PC-9 (cell line): ENCODE data around the gene CSF1R. TPM values are rescaled to one million over a fixed set of nuclear protein-coding genes. Genes with fewer than 3 reads are reported as not detected.

Experiments
- BruUV-seq: library from RNA; stranded (reverse); fragments of 400-500 nt; replicated peaks from 2 replicates; lab custom pipeline; 2021; lab: Mats Ljungman, UMichigan
- CTCF ChIA-PET: fragments of 300-600 bp; sonication (Branson Sonifier 250); formaldehyde crosslinking; loops from one replicate; lab custom pipeline; 2022; ENCODE audit warnings: antibody characterized with exemption; lab: Charles Lee
- POLR2A ChIA-PET: fragments of 300-600 bp; sonication (Branson Sonifier 250); formaldehyde crosslinking; loops from one replicate; lab custom pipeline; 2022; ENCODE audit warnings: antibody characterized with exemption; ENCODE audit not compliant: unreplicated experiment; lab: Charles Lee
- DNase-seq, 2 experiments: peaks; one replicate each; pipeline versions ENCODE4 v3.0.0 to v3.0.0-alpha.2; 2015 to 2022; ENCODE audit warnings: mixed read lengths in 1 of 2
- H2AFZ ChIP-seq: fragments of 200-600 bp; sonication (generic); 2 replicates; pipeline ENCODE4 v1.8.1; 2017; ENCODE audit warnings: antibody characterized with exemption
- H3F3A ChIP-seq: fragments of 200-600 bp; sonication (generic); 2 replicates; pipeline ENCODE4 v1.8.1; 2017; ENCODE audit warnings: antibody characterized with exemption, mild to moderate bottlenecking, low read depth; ENCODE audit not compliant: insufficient read depth
- H3K27ac ChIP-seq: fragments of 200-600 bp; sonication (generic); 2 replicates; pipeline ENCODE4 v1.6.1; 2016; ENCODE audit warnings: mixed run types
- H3K27me3 ChIP-seq: fragments of 200-600 bp; sonication (generic); 2 replicates; pipeline ENCODE4 v1.6.1; 2016; ENCODE audit warnings: low read depth, mixed run types; ENCODE audit not compliant: insufficient read depth
- H3K36me3 ChIP-seq: fragments of 200-600 bp; sonication (generic); 2 replicates; pipeline ENCODE4 v1.6.1; 2016; ENCODE audit warnings: low read depth, mixed run types
- H3K4me1 ChIP-seq: fragments of 200-600 bp; sonication (generic); replicated peaks from 2 replicates; pipeline ENCODE4 v1.6.1; 2016; ENCODE audit warnings: mixed run types; ENCODE audit not compliant: insufficient read depth
- H3K4me2 ChIP-seq: fragments of 200-600 bp; sonication (generic); 2 replicates; pipeline ENCODE4 v1.6.1; 2017; ENCODE audit warnings: mixed run types
- H3K4me3 ChIP-seq: fragments of 200-600 bp; sonication (generic); 2 replicates; pipeline ENCODE4 v1.6.1; 2016; ENCODE audit warnings: mixed run types
- H3K79me2 ChIP-seq: fragments of 200-600 bp; sonication (generic); 2 replicates; pipeline ENCODE4 v1.6.1; 2017; ENCODE audit warnings: low read depth, mixed run types
- H3K9me2 ChIP-seq: fragments of 200-600 bp; sonication (generic); 2 replicates; pipeline ENCODE4 v1.8.1; 2017; ENCODE audit warnings: mild to moderate bottlenecking; ENCODE audit not compliant: insufficient read depth
- H3K9me3 ChIP-seq: fragments of 200-600 bp; sonication (generic); 2 replicates; pipeline ENCODE4 v1.8.1; 2016; ENCODE audit warnings: low read depth; ENCODE audit not compliant: insufficient read depth
- H4K20me1 ChIP-seq: fragments of 200-600 bp; sonication (generic); 2 replicates; pipeline ENCODE4 v1.8.1; 2017; ENCODE audit not compliant: insufficient read depth
- CTCF ChIP-seq: fragments of 200-600 bp; sonication (generic); conservative IDR thresholded peaks from 2 replicates; pipeline ENCODE4 v1.6.1; 2017; ENCODE audit warnings: mixed run types, antibody characterized with exemption, mild to moderate bottlenecking, moderate library complexity
- EZH2 ChIP-seq: fragments of 200-600 bp; sonication (generic); IDR thresholded peaks from 2 replicates; pipeline ENCODE4 v1.8.0; 2017; ENCODE audit warnings: antibody characterized with exemption, low read depth
- intact Hi-C: fragments of 100-400 bp; cut with micrococcal nuclease; formaldehyde crosslinking; loops from one replicate; pipeline ENCODE4 v1.10.0; 2022; ENCODE audit not compliant: unreplicated experiment
- total RNA-seq: library from RNA; stranded (reverse); gene quantifications from 2 replicates; pipeline ENCODE4 v1.2.3, GENCODE V29; 2021

The CSF1R gene
- total RNA-seq, 1 experiment from 2014 or later, result 0.72 TPM

DNA sequence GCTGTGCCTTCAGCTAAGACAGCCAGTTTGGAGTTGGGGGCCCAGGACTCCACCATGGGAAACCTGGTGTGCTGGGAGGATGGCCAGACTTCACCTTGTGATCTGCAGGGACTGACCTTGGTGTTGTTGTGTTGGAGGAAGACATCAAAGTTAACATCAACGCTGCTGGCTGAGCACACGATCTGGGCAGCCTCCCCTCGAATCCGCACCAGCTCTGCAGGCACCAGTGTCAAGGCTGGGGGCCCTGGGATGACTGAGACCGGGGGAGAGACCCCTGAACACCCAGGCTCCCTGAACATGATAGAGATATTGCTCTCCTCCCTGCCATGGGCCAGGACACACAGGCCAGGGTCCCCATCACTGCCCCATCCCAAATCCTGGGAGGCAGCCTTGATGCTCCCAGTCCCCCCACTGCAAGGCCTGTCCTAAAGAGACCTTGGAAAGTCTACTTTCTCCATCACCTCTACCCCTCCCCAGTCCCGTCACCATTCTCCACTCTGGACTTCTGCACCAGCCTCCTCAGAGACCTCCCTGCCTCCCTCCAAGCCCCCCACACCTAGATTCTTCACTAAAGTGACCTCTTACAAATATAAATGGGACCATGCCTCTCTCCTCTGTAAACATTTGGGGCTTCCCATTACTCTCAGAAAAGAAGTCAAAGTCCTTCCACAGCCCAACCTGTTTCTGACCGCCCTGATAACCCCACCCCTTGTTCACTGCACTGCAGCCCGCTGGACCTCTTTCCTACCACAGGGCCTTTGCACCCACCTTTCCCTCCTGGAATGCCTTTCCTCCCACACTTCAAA lies 8.2 kb downstream of the CSF1R start:
- H3K27ac ChIP-seq, result no peak overlapping the region
- no peaks in the 10 kb centered on the region for H4K20me1 ChIP-seq
- peaks cover 27% of the 10 kb centered on the region for H3K27me3 ChIP-seq
- TF ChIP-seq EZH2 (no peak), CTCF (no peak)
- no peak for DNase-seq
- H3K4me2 ChIP-seq, result no peak overlapping the region
- intact Hi-C loops, result no loop called here
- no peaks in the 10 kb centered on the region for H3F3A ChIP-seq
- CTCF ChIA-PET, result interaction anchor here (0.6 kb wide), 1 partner anchor 185 kb away, joined by 3 read pairs; no protein-coding TSS in a partner anchor
- H3K4me3 ChIP-seq, result no peak overlapping the region
- no peaks in the 10 kb centered on the region for H3K9me2 ChIP-seq
- H3K36me3 ChIP-seq, result no peaks in the 10 kb centered on the region
- no TSS peak for BruUV-seq
- POLR2A ChIA-PET, result interaction anchor here (0.5 kb wide), 1 partner anchor 63 kb away, joined by 5 read pairs; no protein-coding TSS in a partner anchor
- no peaks in the 10 kb centered on the region for H3K79me2 ChIP-seq
- H3K4me1 ChIP-seq, result no peaks in the 10 kb centered on the region
- no peaks in the 10 kb centered on the region for H3K9me3 ChIP-seq
- H2AFZ ChIP-seq, result no peak overlapping the region

- no peak for TF ChIP-seq CTCF
- no peak for TF ChIP-seq EZH2
- H3K27ac ChIP-seq, result no peak overlapping the region
- no peak overlapping the region for H2AFZ ChIP-seq
- peaks cover 27% of the 10 kb centered on the region for H3K27me3 ChIP-seq
- H3F3A ChIP-seq, result no peaks in the 10 kb centered on the region
- no peaks in the 10 kb centered on the region for H3K4me1 ChIP-seq
- ChIA-PET POLR2A (no interaction called here), CTCF (no interaction called here)
- no TSS peak for BruUV-seq
- H3K4me2 ChIP-seq, result no peak overlapping the region
- H3K36me3 ChIP-seq, result no peaks in the 10 kb centered on the region
- no peaks in the 10 kb centered on the region for H4K20me1 ChIP-seq
- DNase-seq, result no peak
- intact Hi-C loops, result no loop called here
- no peaks in the 10 kb centered on the region for H3K79me2 ChIP-seq
- no peaks in the 10 kb centered on the region for H3K9me2 ChIP-seq
- no peak overlapping the region for H3K4me3 ChIP-seq
- no peaks in the 10 kb centered on the region for H3K9me3 ChIP-seq
Observed at GRCh38 chr5:150077060-150077459, 9.3 kb downstream of the CSF1R start.

DNA sequence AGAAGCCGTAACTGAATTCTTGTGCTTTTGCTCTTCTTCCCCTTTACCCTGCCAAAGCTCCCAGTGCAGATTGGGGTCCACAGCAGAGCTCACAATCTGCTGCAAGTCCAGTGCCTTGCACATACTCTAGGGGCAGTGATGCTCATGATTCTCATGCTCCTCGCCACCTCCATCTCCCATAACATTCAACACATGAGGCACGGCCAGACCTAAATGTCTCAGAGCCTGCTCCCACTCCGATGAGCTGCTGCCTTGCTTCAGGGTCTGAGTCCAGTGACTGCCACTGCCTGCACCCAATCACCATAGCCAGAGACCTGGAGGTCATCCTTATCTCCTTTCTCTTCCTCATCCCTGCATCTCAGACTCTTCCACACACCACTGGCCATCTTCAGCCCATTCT lies 10.5 kb downstream of the CSF1R start:
- Histone ChIP-seq H3F3A (no peaks in the 10 kb centered on the region), H3K9me2 (no peaks in the 10 kb centered on the region), H3K9me3 (no peaks in the 10 kb centered on the region), H4K20me1 (no peaks in the 10 kb centered on the region), H2AFZ (no peak overlapping the region), H3K27me3 (peaks cover 27% of the 10 kb centered on the region), H3K4me3 (no peak overlapping the region), H3K27ac (no peak overlapping the region), H3K36me3 (no peaks in the 10 kb centered on the region), H3K4me2 (no peak overlapping the region), H3K4me1 (no peaks in the 10 kb centered on the region), H3K79me2 (no peaks in the 10 kb centered on the region)
- BruUV-seq, result no TSS peak
- intact Hi-C loops, result no loop called here
- ChIA-PET CTCF (no interaction called here), POLR2A (no interaction called here)
- no peak for DNase-seq
- TF ChIP-seq CTCF (no peak), EZH2 (no peak)
